NB4 (cell line): ENCODE measurements around the gene STXBP1.

Source experiments
- MYC ChIP-seq: IDR thresholded peaks from 2 replicates; pipeline ENCODE4 v1.6.1; 2011; ENCODE audit warnings: low read depth, low read length
- POLR2A ChIP-seq: IDR thresholded peaks from 2 replicates; pipeline ENCODE4 v1.6.1; 2011; ENCODE audit warnings: mild to moderate bottlenecking; ENCODE audit not compliant: insufficient read length; ENCODE audit errors: extremely low read depth
- TF ChIP-seq, protein P1 (sequence below): IDR thresholded peaks from one replicate; pipeline ENCODE4 v1.5.1; 2012; ENCODE audit warnings: low read depth, low read length
- TF ChIP-seq, protein P2 (sequence below): IDR thresholded peaks from 2 replicates; pipeline ENCODE4 v1.6.1; 2011; ENCODE audit warnings: low read depth, low read length

DNA sequence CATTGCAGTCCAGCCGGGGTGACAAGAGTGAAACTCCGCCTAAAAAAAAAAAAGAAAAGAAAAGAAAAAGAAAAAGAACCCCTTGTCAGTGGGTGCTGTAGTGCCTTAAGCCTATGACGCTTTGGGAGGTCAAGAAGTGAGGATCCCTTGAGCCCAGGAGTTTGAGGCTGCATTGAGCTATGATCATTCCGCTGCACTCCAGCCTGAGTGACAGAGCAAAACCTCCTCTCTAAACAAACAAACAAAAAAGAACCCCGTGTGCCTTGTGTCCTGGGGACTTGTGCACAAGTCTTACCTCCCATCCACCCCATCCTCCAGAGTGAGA lies 33.5 kb upstream of the STXBP1 start:
- TF ChIP-seq, protein P1, sequence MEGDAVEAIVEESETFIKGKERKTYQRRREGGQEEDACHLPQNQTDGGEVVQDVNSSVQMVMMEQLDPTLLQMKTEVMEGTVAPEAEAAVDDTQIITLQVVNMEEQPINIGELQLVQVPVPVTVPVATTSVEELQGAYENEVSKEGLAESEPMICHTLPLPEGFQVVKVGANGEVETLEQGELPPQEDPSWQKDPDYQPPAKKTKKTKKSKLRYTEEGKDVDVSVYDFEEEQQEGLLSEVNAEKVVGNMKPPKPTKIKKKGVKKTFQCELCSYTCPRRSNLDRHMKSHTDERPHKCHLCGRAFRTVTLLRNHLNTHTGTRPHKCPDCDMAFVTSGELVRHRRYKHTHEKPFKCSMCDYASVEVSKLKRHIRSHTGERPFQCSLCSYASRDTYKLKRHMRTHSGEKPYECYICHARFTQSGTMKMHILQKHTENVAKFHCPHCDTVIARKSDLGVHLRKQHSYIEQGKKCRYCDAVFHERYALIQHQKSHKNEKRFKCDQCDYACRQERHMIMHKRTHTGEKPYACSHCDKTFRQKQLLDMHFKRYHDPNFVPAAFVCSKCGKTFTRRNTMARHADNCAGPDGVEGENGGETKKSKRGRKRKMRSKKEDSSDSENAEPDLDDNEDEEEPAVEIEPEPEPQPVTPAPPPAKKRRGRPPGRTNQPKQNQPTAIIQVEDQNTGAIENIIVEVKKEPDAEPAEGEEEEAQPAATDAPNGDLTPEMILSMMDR: no peak
- TF ChIP-seq POLR2A (no peak), MYC (no peak)
- TF ChIP-seq, protein P2, sequence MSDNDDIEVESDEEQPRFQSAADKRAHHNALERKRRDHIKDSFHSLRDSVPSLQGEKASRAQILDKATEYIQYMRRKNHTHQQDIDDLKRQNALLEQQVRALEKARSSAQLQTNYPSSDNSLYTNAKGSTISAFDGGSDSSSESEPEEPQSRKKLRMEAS: no peak
